ENCODE data around the gene FBXL20. TPM values are rescaled to one million over a fixed set of nuclear protein-coding genes. Genes with fewer than 3 reads are reported as not detected.

Gene FBXL20
- total RNA-seq, 1 experiment from 2014 or later: 9.7 TPM

GRCh38 chr17:39393736-39394135 is 7.7 kb downstream of the FBXL20 start (continued):
- TF ChIP-seq AFF4 (CRISPR knock-in tag; IDR thresholded peaks at IDR 0.05; ENCODE audit: borderline replicate concordance) (no peak), ZNF416 (CRISPR knock-in tag; IDR thresholded peaks at IDR 0.05) (no peak), TCF7 (CRISPR knock-in tag; IDR thresholded peaks at IDR 0.05; ENCODE audit: low read depth) (no peak)

- CTCF ChIA-PET: interaction anchor here (1.1 kb wide), 1 partner anchor 156 kb away, joined by 6 read pairs; no protein-coding TSS in a partner anchor
- no peak for ATAC-seq
- H3K9me3 Mint-ChIP-seq: no peaks in the 10 kb centered on the region
- no peak overlapping the region for H3K27ac Mint-ChIP-seq
- no peak for DNase-seq (ENCODE audit: low spot score)
- H3K4me3 Mint-ChIP-seq: no peak overlapping the region
- no peaks in the 10 kb centered on the region for H3K4me1 Mint-ChIP-seq
- no peaks in the 10 kb centered on the region for H3K27me3 Mint-ChIP-seq (ENCODE audit: low read depth)
- H3K36me3 Mint-ChIP-seq: no peaks in the 10 kb centered on the region
- POLR2A ChIA-PET: interaction anchor here (0.7 to 1.3 kb wide), 2 partner anchors 9 to 134 kb away, joined by 3 read pairs; no protein-coding TSS in a partner anchor
- TF ChIP-seq ZNF219 (CRISPR knock-in tag; IDR thresholded peaks at IDR 0.05; ENCODE audit: borderline replicate concordance) (no peak), ATF1 (CRISPR knock-in tag; IDR thresholded peaks at IDR 0.05) (no peak)
Measured at GRCh38 chr17:39391448-39391847, 10.0 kb downstream of the FBXL20 start.

GRCh38 chr17:39385040-39385439 is 16.4 kb downstream of the FBXL20 start:
- no peaks in the 10 kb centered on the region for H3K9me3 Mint-ChIP-seq
- H3K27me3 Mint-ChIP-seq (ENCODE audit: low read depth): no peaks in the 10 kb centered on the region
- no peaks in the 10 kb centered on the region for H3K36me3 Mint-ChIP-seq
- H3K4me3 Mint-ChIP-seq: no peak overlapping the region
- no peak overlapping the region for H3K27ac Mint-ChIP-seq
- no peak for ATAC-seq
- DNase-seq (ENCODE audit: low spot score): no peak
- ChIA-PET CTCF (interaction anchor here (0.6 kb wide), 1 partner anchor 132 kb away, joined by 3 read pairs; no protein-coding TSS in a partner anchor), POLR2A (interaction anchor here (0.9 kb wide), 1 partner anchor 18 kb away, joined by 3 read pairs; no protein-coding TSS in a partner anchor)
- H3K4me1 Mint-ChIP-seq: no peaks in the 10 kb centered on the region
- TF ChIP-seq ELF4 (CRISPR knock-in tag; IDR thresholded peaks at IDR 0.05; ENCODE audit: low read depth): no peak
- peak; percentile 97 for TF ChIP-seq ZNF121 (CRISPR knock-in tag; IDR thresholded peaks at IDR 0.05)
- no peak for TF ChIP-seq IRF2 (CRISPR knock-in tag; IDR thresholded peaks at IDR 0.05; ENCODE audit: borderline replicate concordance, low read depth)
- no peak for TF ChIP-seq FOXP4 (CRISPR knock-in tag; IDR thresholded peaks at IDR 0.05)
- TF ChIP-seq ATF2 (CRISPR knock-in tag; IDR thresholded peaks at IDR 0.05; ENCODE audit: borderline replicate concordance, low read depth): no peak
- TF ChIP-seq AFF4 (CRISPR knock-in tag; IDR thresholded peaks at IDR 0.05; ENCODE audit: borderline replicate concordance): no peak

All from WTC11 (cell line).